Neural crest cell (in vitro differentiated cells): ENCODE data around the gene DCAF7. TPM values are rescaled to one million over a fixed set of nuclear protein-coding genes. Genes with fewer than 3 reads are reported as not detected.

Experiments
- DNase-seq: peaks from one replicate; pipeline ENCODE4 v3.0.0; 2021; ENCODE audit warnings: low read depth, mixed read lengths, low spot score
- H3K27ac Mint-ChIP-seq: one replicate; pipeline ENCODE4 v1.8.0; 2021; ENCODE audit warnings: mild to moderate bottlenecking, mixed read lengths; ENCODE audit not compliant: unreplicated experiment
- H3K27me3 Mint-ChIP-seq: 2 replicates; pipeline ENCODE4 v1.8.0; 2021; ENCODE audit warnings: low read depth, mild to moderate bottlenecking, mixed read lengths
- H3K36me3 Mint-ChIP-seq: 2 replicates; pipeline ENCODE4 v1.8.0; 2021; ENCODE audit warnings: low read depth, mild to moderate bottlenecking, mixed read lengths
- H3K4me1 Mint-ChIP-seq: 2 replicates; pipeline ENCODE4 v1.8.0; 2021; ENCODE audit warnings: mixed read lengths
- H3K4me3 Mint-ChIP-seq: one replicate; pipeline ENCODE4 v1.8.0; 2021; ENCODE audit warnings: mild to moderate bottlenecking, mixed read lengths
- H3K9me3 Mint-ChIP-seq: 2 replicates; pipeline ENCODE4 v1.8.0; 2021; ENCODE audit warnings: mixed read lengths
- total RNA-seq: library from RNA; stranded (reverse); gene quantifications from 2 replicates; pipeline ENCODE4 v1.2.1, GENCODE V29; 2021
- TF ChIP-seq, protein P1 (sequence below): fragments of 200-600 bp; sonication (generic); conservative IDR thresholded peaks from 2 replicates; pipeline ENCODE4 v1.5.0; 2021; ENCODE audit warnings: antibody characterized with exemption, mild to moderate bottlenecking

Gene DCAF7
- total RNA-seq, 1 donor from 2014 or later: 146 TPM

DNA sequence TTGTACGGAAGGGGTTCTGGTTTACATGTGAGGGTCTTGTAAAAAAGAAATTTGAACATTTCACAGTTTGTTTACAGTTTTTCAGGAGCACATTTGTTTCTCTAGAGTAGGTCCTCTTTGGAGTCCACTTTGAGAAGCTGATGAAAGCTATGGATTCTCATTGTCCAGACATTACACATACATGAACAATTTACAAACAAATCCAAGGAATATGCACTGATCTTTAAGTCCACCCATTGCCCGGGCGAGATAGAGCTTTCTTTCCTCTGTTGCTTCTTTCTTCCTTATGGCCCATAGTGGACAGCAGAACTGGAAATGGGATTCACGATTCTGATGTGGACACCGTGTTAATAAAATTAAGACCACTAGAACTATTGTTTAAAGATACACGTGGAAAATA, 1.9 kb downstream of the DCAF7 start:
- peaks cover 28% of the 10 kb centered on the region for H3K4me1 Mint-ChIP-seq
- H3K4me3 Mint-ChIP-seq: peak overlapping the region; percentile 98
- H3K27me3 Mint-ChIP-seq: no peaks in the 10 kb centered on the region
- no peak overlapping the region for H3K27ac Mint-ChIP-seq
- TF ChIP-seq, protein P1, sequence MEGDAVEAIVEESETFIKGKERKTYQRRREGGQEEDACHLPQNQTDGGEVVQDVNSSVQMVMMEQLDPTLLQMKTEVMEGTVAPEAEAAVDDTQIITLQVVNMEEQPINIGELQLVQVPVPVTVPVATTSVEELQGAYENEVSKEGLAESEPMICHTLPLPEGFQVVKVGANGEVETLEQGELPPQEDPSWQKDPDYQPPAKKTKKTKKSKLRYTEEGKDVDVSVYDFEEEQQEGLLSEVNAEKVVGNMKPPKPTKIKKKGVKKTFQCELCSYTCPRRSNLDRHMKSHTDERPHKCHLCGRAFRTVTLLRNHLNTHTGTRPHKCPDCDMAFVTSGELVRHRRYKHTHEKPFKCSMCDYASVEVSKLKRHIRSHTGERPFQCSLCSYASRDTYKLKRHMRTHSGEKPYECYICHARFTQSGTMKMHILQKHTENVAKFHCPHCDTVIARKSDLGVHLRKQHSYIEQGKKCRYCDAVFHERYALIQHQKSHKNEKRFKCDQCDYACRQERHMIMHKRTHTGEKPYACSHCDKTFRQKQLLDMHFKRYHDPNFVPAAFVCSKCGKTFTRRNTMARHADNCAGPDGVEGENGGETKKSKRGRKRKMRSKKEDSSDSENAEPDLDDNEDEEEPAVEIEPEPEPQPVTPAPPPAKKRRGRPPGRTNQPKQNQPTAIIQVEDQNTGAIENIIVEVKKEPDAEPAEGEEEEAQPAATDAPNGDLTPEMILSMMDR: no peak
- DNase-seq: no peak
- H3K9me3 Mint-ChIP-seq: no peaks in the 10 kb centered on the region
- H3K36me3 Mint-ChIP-seq: no peaks in the 10 kb centered on the region

DNA sequence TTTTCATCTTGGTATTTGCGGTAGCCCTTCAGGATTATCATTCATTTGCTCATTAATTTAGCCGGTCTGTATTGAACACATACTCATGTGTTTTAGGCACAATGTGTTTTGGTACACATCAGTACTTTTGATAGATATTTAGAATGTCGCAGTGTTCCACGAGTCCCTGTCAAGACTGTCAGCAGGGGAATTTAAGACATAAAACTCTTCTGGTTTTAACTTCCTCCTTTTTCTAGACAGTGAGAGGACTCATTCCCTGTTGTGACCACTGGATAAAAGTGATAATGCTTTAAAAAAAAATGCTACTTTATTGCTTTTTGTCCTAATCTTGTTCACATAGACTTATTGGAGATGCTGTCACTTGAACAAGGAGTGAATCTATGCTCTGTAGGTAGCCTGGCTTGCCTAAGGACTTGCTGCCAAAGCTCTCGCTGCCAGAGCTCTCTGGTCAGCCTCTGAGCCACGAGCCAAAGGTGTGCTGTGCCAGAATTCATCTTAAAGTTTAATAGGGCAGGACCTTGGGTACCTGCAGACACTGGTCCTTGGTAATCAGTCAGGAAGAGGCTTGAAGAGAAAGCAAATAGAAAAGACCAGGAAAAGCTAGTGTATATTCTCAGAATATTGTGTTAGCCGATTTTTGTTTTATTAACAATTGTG, 5.4 kb downstream of the DCAF7 start:
- Mint-ChIP-seq H3K4me3 (no peak overlapping the region), H3K36me3 (no peaks in the 10 kb centered on the region), H3K27ac (no peak overlapping the region), H3K9me3 (no peaks in the 10 kb centered on the region), H3K27me3 (no peaks in the 10 kb centered on the region), H3K4me1 (peaks cover 18% of the 10 kb centered on the region)
- TF ChIP-seq, protein P1: no peak
- no peak for DNase-seq

DNA sequence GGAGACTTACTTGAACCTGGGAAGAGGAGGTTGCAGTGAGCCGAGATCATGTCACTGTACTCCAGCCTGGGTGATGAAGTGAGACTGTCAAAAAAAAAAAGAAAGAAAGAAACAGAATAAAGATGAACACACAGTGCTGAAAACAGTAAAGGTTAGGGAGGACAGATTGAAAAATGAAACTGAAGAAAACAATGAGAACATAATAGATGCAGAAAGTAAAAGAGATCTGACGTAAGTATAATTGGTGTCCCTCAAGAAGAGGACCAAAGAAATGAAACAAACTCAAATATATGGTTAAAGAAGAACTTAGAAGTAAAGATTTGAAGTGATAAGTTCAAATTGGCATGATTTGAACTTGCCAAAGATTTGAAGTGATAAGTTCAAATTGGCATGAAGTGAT, 7.1 kb downstream of the DCAF7 start:
- H3K36me3 Mint-ChIP-seq: no peaks in the 10 kb centered on the region
- H3K27ac Mint-ChIP-seq: no peak overlapping the region
- no peaks in the 10 kb centered on the region for H3K27me3 Mint-ChIP-seq
- H3K9me3 Mint-ChIP-seq: no peaks in the 10 kb centered on the region
- no peak overlapping the region for H3K4me3 Mint-ChIP-seq
- H3K4me1 Mint-ChIP-seq: peaks cover 6% of the 10 kb centered on the region
- TF ChIP-seq, protein P1: no peak
- DNase-seq: no peak

DNA sequence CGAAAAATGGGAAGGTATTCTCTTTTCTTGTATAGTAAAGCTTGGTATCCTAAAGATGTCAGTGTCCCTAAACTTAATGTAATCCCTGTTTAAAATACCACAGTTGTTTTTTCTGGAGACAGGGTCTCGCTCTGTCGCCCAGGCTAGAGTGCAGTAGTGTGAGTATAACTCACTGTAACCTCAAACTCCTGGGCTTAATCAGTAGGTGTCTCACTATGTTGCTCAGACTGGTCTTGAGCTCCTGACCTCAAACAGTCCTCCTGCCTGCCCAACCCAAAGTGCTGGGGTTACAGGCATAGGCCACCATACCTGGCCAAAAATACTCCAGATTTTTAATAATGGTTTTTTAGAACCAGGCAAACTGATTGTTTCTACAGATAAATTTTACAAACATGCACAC, 8.2 kb downstream of the DCAF7 start:
- TF ChIP-seq, protein P1: no peak
- no peak overlapping the region for H3K4me3 Mint-ChIP-seq
- H3K9me3 Mint-ChIP-seq: no peaks in the 10 kb centered on the region
- H3K27me3 Mint-ChIP-seq: no peaks in the 10 kb centered on the region
- H3K4me1 Mint-ChIP-seq: no peaks in the 10 kb centered on the region
- H3K36me3 Mint-ChIP-seq: no peaks in the 10 kb centered on the region
- no peak for DNase-seq
- no peak overlapping the region for H3K27ac Mint-ChIP-seq

DNA sequence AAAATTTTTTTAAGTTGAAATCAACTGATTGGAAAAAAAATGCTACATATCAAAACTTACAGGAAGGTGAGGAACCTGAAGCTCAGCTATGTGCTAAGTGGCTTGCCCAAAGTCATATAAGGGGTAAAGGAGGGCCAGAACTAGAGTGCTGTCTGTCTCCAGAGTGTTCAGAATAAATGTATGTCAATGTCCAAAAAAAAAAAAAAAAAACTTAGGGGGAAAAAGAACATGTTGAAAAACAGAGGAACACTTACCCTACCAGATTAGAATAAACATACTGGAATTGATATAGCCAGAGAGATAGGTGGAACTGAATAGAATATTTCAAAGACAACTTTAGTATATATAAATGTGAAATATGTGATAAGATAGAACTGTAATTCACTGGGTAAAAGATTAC, 11.5 kb downstream of the DCAF7 start:
- Mint-ChIP-seq H3K27me3 (no peaks in the 10 kb centered on the region), H3K27ac (no peak overlapping the region), H3K9me3 (no peaks in the 10 kb centered on the region), H3K4me1 (peaks cover 3% of the 10 kb centered on the region), H3K36me3 (no peaks in the 10 kb centered on the region), H3K4me3 (no peak overlapping the region)
- no peak for DNase-seq
- TF ChIP-seq, protein P1: no peak
